ENCODE data around the gene TTC9.
"Not testable (repeated sequence)": the region's sequence is repeated elsewhere in the genome, so short reads cannot be mapped to it uniquely, and the experiment has no call there.

TTC9 gene

GRCh38 chr14:70696026-70696425 lies 54.3 kb downstream of the TTC9 start:
- no peak for DNase-seq (ENCODE audit: low spot score)

GRCh38 chr14:70697701-70698100 lies 56.0 kb downstream of the TTC9 start:
- no peak overlapping the region for H3K27ac ChIP-seq
- TF ChIP-seq CTCF (IDR thresholded peaks at IDR 0.05): no peak
- H3K4me3 ChIP-seq: no peak overlapping the region
- no peak for DNase-seq (ENCODE audit: low spot score)

More at GRCh38 chr14:70696026-70696425, 54.3 kb downstream of the TTC9 start:
- H3K27ac ChIP-seq: no peak overlapping the region
- H3K4me3 ChIP-seq: no peak overlapping the region
- no peak for TF ChIP-seq CTCF (IDR thresholded peaks at IDR 0.05)

- Histone ChIP-seq H3K27ac (no peak overlapping the region), H3K4me3 (no peak overlapping the region)
- DNase-seq (ENCODE audit: low spot score): no peak
- no peak for TF ChIP-seq CTCF (IDR thresholded peaks at IDR 0.05)
Observed at GRCh38 chr14:70698288-70698687, 56.6 kb downstream of the TTC9 start.

DNA sequence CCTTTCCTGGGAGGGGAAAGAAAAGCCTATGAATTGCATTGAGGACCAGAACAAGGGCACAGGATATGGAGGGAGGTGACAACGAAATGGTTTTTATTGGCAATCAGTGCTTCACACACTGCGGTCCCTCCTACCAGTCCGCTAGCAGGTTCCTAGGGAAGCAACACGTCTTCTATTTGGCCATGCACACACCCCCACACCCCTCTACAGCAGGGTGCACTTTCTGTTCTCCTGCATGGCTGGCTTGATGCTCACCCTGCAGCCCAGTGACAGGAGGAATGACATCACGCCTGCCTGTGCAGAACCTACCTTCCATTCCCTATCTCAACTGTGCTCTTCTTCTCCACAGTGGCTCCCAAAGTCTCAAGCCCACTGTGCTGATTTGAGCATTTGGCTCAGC lies 57.9 kb downstream of the TTC9 start:
- no peak for DNase-seq (ENCODE audit: low spot score)
- Histone ChIP-seq H3K4me3 (no peak overlapping the region), H3K27ac (no peak overlapping the region)
- TF ChIP-seq CTCF (IDR thresholded peaks at IDR 0.05): no peak

- H3K27ac ChIP-seq: no peak overlapping the region
- no peak for DNase-seq (ENCODE audit: low spot score)
- no peak overlapping the region for H3K4me3 ChIP-seq
- TF ChIP-seq CTCF (IDR thresholded peaks at IDR 0.05): no peak
Observed at GRCh38 chr14:70700955-70701585, 59.4 kb downstream of the TTC9 start.

- H3K4me3 ChIP-seq: no peak overlapping the region
- DNase-seq (ENCODE audit: low spot score): no peak
- TF ChIP-seq CTCF (IDR thresholded peaks at IDR 0.05): no peak
- H3K27ac ChIP-seq: no peak overlapping the region
Observed at GRCh38 chr14:70701610-70702009, 59.9 kb downstream of the TTC9 start.

DNA sequence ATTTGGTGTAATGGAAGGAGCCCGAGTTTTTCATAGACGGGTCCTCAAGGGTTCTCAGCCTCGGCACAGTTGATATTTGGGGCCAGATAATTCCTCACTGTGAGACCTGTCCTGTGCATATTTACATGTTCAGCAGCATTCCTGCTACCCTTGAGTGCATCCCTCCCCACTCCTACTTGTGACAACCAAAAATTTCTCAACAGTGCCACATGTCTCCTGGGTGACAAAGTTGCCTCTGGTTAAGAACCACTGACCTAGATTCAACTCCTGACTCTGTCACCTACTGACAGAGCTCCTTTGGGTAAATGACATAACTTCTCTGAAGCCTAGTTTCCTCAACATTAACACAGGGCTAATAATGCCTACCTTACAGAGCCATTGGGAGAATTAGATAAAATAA lies 60.4 kb downstream of the TTC9 start:
- no peak for TF ChIP-seq CTCF (IDR thresholded peaks at IDR 0.05)
- no peak for DNase-seq (ENCODE audit: low spot score)
- Histone ChIP-seq H3K4me3 (no peak overlapping the region), H3K27ac (no peak overlapping the region)

- H3K27ac ChIP-seq; H3K4me3 ChIP-seq; DNase-seq (ENCODE audit: low spot score): not testable (repeated sequence)
Observed at GRCh38 chr14:70703621-70704168, 62.0 kb downstream of the TTC9 start.

Data from coronary artery (tissue), 2 donors.